Renal cortex interstitium (tissue), 11 donors: ENCODE results near the gene LRP11. TPM values are rescaled to one million over a fixed set of nuclear protein-coding genes. Genes with fewer than 3 reads are reported as not detected.

Source experiments
- DNase-seq, 11 donors: peaks; one replicate each; pipeline ENCODE4 v3.0.0-alpha.2; 2013; ENCODE audit warnings: low read depth in 9 of 11, low spot score in 4 of 11; ENCODE audit errors: extremely low read depth in 1 of 11
- polyA plus RNA-seq, 3 donors: library from polyadenylated mRNA; unstranded; fragments of 120-200 nt; gene quantifications; one replicate each; pipeline ENCODE4 v1.2.1, GENCODE V29; 2013; ENCODE audit not compliant: insufficient read length in 3 of 3

Gene LRP11
- polyA plus RNA-seq, 3 donors: 31.6 to 35.6 (median 34.0) TPM

DNA sequence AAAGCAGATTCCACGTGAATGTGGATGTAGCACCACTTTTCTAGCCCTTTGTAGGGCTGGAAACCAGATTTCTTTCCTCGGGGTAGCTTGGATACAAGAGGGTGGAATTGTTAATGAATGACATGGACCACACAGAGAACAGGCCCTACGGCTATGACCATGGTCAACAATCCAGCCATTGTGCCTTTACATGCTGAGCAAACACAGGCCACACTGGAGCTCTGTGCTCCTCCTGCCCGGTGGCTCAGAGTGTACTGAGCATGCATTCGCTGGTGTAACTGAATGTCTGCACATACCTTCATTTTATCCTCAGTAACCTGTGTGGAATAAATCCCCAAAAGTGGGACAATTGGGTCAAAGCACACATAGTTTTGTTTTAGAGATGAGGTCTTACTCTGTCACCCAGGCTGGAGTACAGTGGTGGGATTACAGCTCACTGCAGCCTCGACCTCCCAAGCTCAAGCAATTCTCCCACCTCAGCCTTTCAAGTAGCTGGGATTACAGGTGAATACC is 32.8 kb downstream of the LRP11 start:
- DNase-seq: no peak

DNA sequence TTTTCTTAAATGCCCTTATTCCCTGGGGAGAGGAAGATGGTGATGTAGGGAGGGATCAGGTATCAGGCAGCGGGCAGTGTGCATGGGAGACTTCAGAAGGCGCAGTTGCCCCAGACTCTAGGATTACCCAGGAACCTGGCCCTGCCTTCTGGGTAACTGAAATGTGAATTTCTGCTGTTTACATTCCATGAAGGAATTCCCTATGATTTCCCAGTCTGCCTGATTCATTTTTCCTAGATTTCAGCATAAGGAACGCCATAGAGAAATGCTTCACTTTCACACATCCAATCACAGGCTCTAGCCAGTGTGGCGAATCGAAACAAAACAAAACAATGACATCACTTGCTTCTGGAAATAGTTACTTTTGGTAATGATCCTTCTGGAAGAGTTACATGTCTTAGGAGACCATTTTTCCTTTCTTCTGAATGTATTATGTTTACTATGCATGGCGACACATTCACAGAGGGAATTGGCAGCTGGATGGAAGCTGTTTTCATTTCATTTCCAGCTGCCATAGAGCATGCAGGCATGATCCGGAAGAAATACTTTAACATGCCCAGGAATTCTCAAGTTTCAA is 33.3 kb downstream of the LRP11 start:
- no peak for DNase-seq

DNA sequence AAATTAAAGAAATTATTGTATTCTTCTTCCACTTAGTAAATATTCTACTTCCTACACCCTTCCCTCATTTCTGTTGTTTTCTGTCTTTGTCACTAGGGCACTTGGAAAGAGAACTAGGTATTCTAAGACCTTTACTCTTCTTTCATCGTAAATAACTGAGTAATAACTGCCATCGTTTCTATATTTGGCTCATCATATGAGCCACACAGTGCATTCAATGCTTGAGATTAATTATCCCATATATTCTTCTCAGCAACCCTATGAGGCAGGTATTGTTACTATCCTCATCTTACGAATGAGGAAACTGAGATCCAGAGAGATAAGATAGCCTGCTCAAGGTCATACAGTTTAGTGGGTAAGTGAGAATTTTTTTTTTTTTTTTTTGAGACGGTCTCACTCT is 38.9 kb downstream of the LRP11 start:
- DNase-seq: no peak

DNA sequence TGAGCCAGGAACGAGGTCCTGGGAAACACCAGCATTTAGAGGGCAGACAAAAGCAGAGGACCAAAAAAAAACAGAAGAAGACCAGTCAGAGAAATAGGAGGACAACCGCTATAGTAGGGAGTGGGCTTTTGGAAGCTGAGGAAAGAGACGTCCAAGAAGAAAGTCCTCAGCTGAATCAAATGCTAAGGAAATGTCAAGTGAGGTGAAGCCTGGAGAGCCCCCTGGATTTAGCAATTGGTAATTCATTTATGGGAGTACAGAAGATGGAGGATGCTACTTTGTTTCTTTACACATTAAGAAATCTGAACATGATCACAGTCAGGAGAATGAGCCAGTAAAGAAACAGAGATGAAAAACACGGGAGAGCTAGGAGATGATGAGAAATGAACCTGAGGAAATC is 41.1 kb downstream of the LRP11 start:
- no peak for DNase-seq

DNA sequence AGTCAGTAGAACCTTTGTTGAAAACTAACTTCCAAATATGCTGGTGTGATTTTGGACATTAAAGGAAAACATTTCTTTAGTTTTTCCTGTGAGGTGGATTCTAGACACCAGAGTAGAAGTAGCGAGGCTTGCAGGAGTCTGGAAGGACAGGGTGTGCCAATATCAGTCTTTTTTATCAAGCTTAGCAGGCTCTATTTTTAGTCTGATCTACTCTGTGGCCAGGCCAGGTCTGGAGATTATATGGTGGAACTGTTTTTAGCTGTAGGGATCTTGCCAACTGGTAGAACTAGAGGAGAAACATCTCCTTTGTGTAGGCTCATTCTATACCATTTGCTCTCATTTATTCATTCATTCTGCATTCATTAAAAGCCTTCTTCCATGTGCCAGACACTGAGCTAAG is 42.7 kb downstream of the LRP11 start:
- no peak for DNase-seq

DNA sequence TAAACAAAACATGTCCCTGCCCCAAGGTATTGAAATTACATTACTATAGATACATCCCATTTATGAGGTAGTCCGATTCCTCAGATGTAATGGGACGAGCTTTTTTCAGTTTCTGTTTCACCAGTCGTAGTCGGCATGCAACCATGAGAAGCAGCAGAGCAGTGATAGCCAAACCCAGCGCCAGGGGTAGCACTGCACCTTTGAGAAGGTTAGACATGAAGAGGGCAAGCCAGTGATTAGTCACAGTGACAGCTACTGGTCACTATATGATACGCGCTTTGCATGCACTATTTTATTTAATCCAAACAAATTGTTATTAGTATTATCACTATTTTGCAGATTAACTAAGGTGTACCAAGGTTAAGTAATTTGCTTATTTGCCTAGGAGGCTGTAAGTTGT is 43.7 kb downstream of the LRP11 start:
- no peak for DNase-seq

DNA sequence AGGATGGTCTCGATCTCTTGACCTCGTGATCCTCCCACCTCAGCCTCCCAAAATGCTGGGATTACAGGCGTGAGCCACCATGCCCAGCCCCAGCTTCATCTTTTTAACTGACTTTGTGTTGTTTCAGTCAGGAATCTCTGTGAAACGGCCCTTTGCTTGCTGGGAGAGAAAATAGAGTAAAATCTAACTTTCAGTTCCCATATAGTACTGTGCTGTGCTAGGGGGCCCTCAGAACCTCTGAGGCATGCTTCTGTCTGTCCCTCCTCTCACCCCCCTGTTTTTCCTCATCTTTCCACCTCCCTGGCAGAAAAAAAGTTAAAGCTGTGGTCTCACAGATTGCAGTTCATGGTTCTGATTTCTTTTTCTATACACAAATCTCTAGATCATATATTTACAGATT is 48.4 kb downstream of the LRP11 start:
- DNase-seq: no peak

DNA sequence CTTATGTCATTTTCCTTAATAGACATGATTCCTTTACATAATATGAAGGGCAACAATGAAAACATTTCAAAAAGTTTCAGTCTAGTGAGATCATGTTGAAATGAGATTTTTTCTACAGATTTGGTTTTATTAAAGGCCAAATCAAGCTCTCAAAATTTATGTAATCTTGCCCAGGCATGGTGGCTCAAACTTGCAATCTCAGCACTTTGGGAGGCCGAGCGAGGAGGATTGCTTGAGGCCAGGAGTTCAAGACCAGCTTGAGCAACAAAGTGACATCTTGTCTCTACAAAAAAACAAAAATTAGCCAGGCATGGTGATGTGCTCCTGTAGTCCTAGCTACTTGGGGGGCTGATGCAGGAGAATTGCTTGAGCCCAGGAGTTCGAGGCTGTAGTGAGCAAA is 50.8 kb downstream of the LRP11 start:
- no peak for DNase-seq

DNA sequence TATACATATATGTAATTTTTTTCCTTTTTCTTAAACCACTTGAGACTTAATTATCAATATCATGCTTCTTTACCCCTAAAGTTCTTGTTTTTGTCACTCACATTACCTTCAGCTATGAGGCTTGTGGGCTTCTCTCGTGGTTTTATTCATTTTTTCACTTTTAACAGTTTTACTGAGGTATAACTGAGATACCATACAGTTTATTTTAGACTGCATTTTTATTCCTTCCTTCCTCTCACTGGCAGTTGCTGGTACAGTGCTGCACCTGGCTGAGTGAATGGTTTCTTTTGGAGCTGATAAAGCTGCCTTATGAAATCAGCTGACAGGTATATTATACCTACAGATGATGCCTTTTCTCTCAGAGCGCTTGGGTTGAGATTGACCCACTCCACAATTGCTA is 54.4 kb downstream of the LRP11 start:
- DNase-seq: no peak

DNA sequence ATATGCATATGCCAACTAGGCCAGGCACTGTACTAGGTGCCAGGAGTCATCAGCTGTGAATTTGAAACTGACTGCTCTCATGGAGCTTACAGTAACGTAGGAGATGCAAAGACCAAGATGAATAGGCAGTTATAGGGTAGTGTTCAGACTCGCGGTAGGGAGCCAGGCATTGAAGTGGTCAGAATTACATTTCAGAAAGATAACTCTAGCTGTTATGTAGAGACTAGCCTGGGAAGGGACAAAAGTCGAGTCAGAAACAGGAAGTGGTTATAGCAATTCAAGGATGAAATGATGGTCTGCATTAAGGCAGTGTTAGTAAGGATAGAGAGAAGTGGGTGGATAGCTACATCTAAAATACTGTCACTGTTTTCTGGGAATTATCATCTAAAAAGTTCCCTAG is 58.0 kb downstream of the LRP11 start:
- no peak for DNase-seq

DNA sequence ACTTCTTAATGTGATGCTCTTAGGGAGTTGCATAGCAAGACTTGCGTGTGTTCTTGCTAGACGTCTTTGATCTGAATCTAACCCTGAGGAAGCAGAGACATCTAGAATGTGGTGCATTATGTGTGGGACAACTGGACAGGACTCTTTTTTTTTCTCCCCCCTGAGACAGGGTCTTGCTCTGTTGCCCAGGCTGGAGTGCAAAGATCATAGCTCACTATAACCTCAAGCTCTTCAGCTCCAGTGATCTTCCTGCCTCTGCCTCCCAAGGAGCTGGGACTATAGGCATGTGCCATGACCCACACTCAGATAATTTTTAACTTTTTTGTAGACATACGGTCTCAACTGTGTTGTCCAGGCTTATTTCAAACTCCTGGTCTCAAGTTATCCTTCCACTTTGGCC is 80.6 kb downstream of the LRP11 start:
- DNase-seq: no peak

DNA sequence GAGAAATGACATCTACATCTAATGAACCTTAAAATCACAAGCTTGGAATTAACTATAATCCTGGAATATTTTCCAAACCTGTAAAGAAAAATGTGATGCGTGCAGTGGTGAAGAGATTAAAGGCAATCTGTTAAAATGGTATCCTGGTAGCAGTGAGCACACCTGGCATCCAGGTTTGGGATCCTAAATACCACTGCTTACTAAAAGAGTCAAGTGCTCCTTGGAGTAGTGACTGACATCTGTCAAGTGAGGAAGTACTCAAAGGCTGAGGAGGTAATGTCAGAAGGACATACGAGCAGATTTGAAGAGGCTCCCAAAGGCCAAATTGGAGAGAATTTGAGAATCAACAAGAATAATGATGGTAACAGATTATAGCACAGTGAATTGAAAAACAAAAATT is 81.8 kb downstream of the LRP11 start:
- no peak for DNase-seq

DNA sequence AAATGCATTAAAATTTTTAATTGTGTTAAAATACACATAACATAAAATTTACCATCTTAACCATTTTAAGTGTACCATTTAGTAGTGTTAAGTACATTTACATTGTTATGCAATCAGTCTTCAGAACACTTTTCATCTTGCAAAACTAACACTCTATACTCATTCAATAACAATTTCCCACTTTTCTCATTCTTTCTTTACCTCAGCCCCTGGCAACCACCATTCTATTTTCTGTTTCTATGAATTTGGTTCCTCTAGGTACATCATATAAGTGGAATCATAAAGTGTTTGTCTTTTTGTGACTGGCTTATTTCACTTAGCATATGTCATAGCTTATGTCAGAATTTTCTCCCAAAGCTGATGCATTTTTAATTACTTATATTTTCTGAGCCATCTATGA is 82.4 kb downstream of the LRP11 start:
- DNase-seq: no peak

DNA sequence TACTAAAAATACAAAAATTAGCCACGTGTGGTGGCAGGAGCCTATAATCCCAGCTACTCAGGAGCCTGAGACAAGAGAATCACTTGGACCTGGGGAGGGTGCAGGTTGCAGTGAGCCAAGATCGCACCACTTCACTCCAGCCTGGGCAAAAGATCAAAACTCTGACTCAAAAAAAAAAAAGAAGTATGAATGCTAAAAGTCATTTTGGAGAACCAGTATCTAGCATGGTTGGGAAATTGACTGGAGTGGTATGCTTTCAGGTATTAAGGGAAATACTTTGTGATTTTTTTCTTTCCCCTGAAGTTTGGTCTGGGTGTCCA is 84.6 kb downstream of the LRP11 start:
- DNase-seq: no peak

DNA sequence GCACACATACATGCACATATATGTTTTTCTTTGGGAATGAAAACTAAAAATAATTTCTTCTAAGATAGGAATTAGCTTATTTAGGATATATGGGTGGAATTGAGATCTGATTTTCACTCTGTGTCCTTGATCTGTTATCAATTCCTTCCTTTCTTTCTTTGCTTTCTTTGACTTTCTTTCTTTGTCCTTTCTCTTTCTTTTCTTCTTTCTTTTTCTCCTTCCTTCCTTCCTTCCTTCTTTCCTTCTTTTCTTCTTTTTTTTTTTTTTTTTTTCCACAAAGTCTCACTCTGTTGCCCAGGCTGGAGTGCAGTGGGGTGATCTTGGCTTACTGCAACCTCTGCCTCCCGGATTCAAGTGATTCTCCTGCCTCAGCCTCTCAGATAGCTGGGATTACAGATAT is 86.5 kb downstream of the LRP11 start:
- DNase-seq: no peak

DNA sequence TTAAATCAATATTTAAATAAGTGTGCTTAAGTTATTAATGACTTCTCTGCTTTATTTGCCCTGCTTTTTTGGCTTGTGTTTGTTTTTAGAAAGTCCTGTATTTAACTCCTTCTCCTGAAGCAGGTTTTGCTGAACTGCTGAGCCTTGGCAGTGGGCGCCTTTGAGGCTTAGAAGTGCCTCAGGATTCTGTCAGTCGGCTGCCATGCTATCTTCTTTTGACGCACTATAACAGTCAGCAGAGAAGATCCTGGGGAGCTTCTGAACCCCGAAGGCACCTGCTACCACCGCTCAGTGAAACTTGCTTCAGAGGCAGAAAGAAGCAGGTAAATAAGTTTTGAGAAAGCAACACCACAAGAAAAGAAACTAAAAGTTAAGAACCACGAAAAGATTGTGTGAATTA is 92.2 kb downstream of the LRP11 start:
- no peak for DNase-seq

DNA sequence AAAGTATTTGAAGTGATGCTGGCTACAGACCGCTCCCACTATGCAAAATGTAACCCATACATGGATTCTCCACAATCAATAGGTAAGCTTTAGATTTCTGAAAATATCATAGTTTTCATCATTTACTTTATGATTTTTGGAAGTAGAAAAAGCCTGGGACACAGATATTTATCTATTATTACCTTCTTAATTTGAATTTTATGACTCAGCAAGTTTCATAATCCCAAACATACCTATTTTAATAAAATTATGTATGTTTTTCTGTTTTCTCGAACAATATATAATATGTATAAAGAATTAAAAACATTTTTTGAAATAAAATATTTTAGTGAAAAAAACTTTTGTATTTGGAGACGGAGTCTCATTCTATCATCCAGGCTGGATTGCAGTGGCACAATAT is 93.0 kb downstream of the LRP11 start:
- DNase-seq: no peak

DNA sequence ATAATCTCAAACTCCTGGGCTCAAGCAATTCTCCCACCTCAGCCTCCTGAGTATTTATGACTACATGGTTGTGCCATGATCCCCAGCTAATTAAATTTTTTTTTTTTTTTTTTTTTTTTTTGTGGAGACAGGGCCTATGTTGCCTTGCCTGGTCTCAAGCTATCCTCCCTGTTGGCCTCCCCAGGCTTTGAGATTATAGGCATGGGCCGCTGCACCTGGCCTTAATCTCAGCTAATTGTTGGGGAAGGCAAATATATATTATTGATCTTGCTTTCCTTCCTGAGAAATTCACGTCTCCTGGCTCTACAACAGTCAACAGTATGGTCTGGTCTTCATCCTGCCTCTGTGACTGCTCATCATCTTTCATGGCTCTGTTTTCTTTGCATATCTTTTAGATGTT is 94.5 kb downstream of the LRP11 start:
- DNase-seq: no peak
